Measurements from ENCODE around the gene KCNMB2. TPM values are rescaled to one million over a fixed set of nuclear protein-coding genes. Genes with fewer than 3 reads are reported as not detected.

Gene KCNMB2
- total RNA-seq: not detected

DNA sequence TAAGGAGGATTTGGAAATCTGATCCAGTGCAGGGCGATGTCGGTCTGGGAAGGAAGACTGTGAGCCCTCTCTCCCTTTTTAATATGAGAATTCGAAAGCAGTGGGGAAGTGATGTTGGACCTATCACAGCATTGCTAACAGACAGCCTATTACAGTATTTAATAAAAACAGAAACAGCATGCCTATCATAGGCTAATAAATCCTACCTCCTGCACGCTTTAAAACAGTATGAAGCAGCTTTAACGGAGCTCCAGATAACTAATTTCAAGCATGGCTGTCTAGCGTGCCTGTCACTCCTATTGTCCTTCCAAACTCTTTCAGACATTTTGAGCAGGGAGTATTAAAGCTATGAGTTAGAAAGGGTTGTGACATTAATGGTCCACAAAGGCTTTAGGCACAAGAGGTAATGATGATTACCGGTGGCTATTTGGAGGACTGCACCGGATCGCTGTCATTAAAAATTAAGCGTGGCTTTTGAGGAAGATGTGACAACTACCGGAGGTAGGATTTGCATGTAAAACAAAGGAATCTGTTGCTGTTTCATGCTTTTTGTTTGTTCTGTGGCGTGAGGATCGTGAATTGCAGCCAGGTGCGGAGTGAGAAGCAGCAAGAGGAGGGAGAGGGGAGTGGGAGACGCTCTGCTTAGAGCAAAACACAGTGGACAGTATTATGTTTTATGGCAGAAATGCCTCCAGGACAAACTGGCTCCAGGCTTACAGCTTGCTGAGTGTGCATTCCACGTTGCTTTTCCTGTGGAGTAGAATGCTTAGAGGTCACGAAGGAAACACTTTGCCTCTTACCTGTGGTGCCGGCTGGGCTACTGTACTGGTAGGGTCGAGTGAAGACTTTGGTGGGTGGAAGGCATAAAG lies at the start of gene KCNMB2:
Gene KCNMB2 (plus strand): TSS at position 226 of the 869 bp plus-strand sequence.
- no peak within 1 kb of the TSS for H3K27ac Mint-ChIP-seq
- peaks cover 51% of the 10 kb centered on the region for H3K27me3 Mint-ChIP-seq
- no peaks in the 10 kb centered on the region for H3K36me3 Mint-ChIP-seq

DNA sequence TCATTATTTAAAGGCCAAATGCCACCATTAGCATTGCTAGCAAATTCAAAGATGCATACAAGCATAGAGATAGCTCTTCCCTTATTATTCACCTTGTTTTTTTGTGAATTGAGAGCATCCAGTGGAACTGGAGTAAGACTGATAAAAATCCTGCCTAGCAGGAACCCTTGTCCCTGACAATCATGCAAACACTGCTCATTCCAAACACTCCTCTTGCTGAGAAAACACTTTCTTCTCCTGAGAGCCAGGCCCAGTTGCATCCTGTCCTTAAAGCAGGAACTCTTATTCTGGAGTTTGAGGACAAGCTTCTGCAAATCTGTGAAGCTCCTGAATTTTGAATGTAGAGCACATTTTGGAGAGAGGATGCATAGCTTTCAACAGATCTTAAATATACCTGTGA lies 49.3 kb upstream of the KCNMB2 start:
- DNase-seq: no peak
- Mint-ChIP-seq H3K9me3 (no peaks in the 10 kb centered on the region), H3K4me3 (no peak overlapping the region), H3K4me1 (no peaks in the 10 kb centered on the region), H3K27ac (no peak overlapping the region), H3K27me3 (peaks cover 5% of the 10 kb centered on the region), H3K36me3 (no peaks in the 10 kb centered on the region)

More for the DNA sequence above, at the start of gene KCNMB2:
- Mint-ChIP-seq H3K4me3 (no peak within 1 kb of the TSS), H3K4me1 (peaks cover 7% of the 10 kb centered on the region), H3K9me3 (peaks cover 1% of the 10 kb centered on the region)
- no peak for DNase-seq

DNA sequence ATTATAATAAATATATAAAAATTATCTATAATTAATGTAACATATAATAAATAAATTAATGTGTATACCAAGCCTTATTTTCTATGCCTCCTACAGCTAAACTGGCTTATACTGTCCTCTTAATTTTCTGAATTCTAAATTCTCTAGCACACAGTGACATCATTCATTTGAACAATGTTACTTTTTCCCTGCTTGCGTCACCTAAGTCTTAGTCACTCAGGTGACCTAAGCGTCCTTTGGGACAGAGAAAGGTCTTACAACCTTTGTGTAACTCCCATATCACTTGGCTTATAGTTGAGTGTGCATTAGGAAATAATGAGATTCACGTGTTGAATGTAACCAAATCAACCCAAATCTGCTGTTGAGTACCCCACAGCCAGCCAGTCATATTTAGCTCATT lies 48.5 kb upstream of the KCNMB2 start:
- no peaks in the 10 kb centered on the region for H3K4me1 Mint-ChIP-seq
- no peak for DNase-seq
- no peak overlapping the region for H3K27ac Mint-ChIP-seq
- peaks cover 5% of the 10 kb centered on the region for H3K27me3 Mint-ChIP-seq
- H3K9me3 Mint-ChIP-seq: no peaks in the 10 kb centered on the region
- no peak overlapping the region for H3K4me3 Mint-ChIP-seq
- no peaks in the 10 kb centered on the region for H3K36me3 Mint-ChIP-seq

DNA sequence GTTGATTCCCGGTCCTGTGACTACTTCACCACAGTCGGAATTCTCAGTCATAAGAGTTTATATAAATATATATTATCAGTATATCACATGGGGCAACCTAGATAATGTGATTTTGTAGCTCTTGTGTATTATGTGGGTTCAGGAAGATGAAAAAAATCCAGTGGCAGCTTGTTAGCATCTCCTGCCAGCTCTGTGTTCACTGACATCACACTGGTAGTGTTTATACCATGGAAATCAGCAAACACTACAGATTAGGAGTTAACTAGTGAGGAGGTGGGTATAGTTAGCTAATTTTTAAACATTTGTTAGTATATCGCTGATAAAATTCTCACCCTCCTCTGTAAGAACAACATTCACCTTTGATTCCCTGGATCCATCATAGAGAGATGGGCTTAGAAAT lies 44.5 kb upstream of the KCNMB2 start:
- Mint-ChIP-seq H3K27ac (no peak overlapping the region), H3K4me3 (no peak overlapping the region), H3K9me3 (peaks cover 2% of the 10 kb centered on the region), H3K27me3 (no peaks in the 10 kb centered on the region), H3K4me1 (no peaks in the 10 kb centered on the region), H3K36me3 (no peaks in the 10 kb centered on the region)
- DNase-seq: no peak

DNA sequence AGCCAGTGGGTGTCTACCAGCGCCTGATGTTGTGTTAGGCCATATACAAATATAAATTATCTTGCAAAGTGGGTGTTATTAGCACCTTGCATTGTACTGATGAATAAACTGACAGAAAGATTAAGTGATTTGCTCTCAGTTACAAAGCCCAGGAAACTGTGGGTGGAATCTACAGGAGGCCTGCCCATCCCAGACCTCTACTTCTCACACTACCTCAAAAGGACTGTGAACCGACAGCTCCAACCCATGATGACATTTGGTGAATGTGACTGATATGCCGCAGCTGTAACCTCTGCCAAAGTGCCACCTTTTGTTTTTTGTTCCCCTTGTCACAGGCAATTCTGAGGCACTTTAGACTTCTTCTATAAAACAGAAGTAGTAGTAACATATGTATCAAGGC lies 43.7 kb upstream of the KCNMB2 start:
- H3K9me3 Mint-ChIP-seq: peaks cover 2% of the 10 kb centered on the region
- no peak overlapping the region for H3K27ac Mint-ChIP-seq
- H3K4me3 Mint-ChIP-seq: no peak overlapping the region
- no peaks in the 10 kb centered on the region for H3K4me1 Mint-ChIP-seq
- DNase-seq: no peak
- H3K36me3 Mint-ChIP-seq: no peaks in the 10 kb centered on the region
- no peaks in the 10 kb centered on the region for H3K27me3 Mint-ChIP-seq

DNA sequence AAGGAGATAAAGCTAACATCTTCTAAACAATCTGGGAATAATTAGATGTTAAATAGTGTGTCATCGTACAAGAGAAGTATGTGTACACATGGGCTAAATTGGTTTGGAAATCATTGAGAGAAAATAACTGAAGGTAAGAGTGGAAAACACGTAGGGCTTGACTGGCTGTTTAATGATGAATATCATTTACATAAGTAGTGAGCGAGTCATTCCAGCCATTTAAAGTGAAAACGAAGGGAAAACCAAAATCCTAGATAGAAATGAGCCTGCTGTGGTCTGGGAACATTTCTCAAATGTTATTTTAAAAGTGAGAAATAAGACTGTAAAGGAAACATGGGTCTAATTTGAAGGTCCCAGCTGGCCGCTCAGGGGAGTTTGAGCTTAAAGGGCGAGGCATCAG lies 41.9 kb upstream of the KCNMB2 start:
- H3K36me3 Mint-ChIP-seq: no peaks in the 10 kb centered on the region
- no peaks in the 10 kb centered on the region for H3K27me3 Mint-ChIP-seq
- no peaks in the 10 kb centered on the region for H3K4me1 Mint-ChIP-seq
- no peak overlapping the region for H3K27ac Mint-ChIP-seq
- H3K9me3 Mint-ChIP-seq: peaks cover 2% of the 10 kb centered on the region
- no peak for DNase-seq
- H3K4me3 Mint-ChIP-seq: no peak overlapping the region

DNA sequence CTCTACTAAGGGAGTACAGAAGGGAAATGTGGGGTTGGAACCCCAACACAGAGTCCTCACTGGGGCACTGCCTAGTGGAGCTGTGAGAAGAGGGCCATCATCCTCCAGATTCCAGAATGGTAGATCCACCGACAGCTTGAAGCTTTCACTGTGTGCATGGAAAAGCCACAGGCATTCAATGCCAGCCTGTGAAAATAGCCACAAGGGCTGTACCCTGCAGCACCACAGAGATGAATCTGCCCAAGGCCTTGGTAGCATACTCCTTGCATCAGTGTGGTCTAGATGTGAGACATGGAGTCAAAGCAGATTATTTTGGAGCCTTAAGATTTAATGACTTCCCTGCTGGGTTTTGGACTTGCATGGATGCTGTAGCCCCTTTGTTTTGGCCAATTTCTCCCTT lies 39.3 kb upstream of the KCNMB2 start:
- H3K4me1 Mint-ChIP-seq: no peaks in the 10 kb centered on the region
- no peak overlapping the region for H3K4me3 Mint-ChIP-seq
- no peak for DNase-seq
- no peaks in the 10 kb centered on the region for H3K36me3 Mint-ChIP-seq
- H3K27me3 Mint-ChIP-seq: no peaks in the 10 kb centered on the region
- H3K27ac Mint-ChIP-seq: no peak overlapping the region
- peaks cover 2% of the 10 kb centered on the region for H3K9me3 Mint-ChIP-seq

DNA sequence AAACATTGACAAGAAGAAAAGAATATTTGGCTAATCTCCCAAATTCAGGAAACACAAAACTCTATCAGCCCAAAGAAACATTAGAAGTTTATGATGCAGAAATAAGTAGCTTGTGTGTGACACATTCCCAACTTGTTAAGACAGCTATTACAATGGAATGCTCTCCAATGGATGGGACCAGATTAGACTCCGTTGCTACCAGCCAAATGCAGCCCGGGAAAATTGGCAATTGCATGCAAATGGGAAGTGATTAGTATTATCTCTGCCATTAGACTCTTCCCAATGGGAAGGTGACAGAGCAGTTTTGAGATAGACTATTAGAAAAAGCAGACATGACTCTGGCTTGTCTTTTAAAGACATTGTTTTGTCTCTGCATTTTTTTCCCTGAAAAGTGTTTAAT lies 37.4 kb upstream of the KCNMB2 start:
- H3K27ac Mint-ChIP-seq: no peak overlapping the region
- DNase-seq: no peak
- H3K4me3 Mint-ChIP-seq: no peak overlapping the region
- H3K4me1 Mint-ChIP-seq: no peaks in the 10 kb centered on the region
- H3K36me3 Mint-ChIP-seq: no peaks in the 10 kb centered on the region
- peaks cover 2% of the 10 kb centered on the region for H3K9me3 Mint-ChIP-seq
- H3K27me3 Mint-ChIP-seq: no peaks in the 10 kb centered on the region

DNA sequence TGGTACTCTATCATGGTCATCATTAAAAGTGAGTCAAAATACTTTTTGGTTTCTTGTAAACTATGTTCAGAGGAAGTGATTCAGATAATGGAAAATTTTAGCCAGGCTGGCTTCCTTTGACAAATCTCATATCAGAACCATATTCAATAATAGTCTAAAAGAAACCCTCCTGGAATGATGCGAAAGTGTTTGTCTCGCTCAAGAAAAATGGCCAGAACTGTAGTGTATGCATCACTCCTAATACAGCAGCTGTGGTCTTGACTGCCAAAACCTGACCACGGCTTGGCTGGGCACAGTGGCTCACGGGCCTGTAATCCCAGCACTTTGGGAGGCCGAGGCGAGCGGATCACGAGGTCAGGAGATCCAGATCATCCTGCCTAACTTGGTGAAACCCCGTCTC lies 35.6 kb upstream of the KCNMB2 start:
- H3K9me3 Mint-ChIP-seq: peaks cover 2% of the 10 kb centered on the region
- no peaks in the 10 kb centered on the region for H3K27me3 Mint-ChIP-seq
- no peaks in the 10 kb centered on the region for H3K36me3 Mint-ChIP-seq
- DNase-seq: no peak
- H3K4me3 Mint-ChIP-seq: no peak overlapping the region
- H3K4me1 Mint-ChIP-seq: no peaks in the 10 kb centered on the region
- H3K27ac Mint-ChIP-seq: no peak overlapping the region

DNA sequence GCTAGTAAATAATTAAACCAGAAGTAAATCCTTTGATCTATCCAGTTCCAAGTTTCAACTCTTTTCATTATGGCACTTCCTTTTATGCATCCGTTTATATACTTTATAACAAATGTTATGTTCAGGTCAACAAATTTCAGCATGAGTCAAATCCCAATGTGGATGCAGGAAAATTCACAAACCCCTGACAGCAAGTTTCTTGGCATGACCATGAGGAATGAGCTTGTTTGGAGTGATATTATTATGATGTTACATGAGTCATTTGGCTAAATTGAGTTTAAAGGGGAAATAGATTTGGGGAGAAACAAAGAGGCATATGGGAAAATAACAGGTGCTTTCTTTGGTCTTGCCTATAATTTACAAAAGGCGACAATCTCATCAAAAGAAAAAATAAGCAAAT lies 32.1 kb upstream of the KCNMB2 start:
- no peak for DNase-seq
- no peak overlapping the region for H3K4me3 Mint-ChIP-seq
- no peak overlapping the region for H3K27ac Mint-ChIP-seq
- no peaks in the 10 kb centered on the region for H3K4me1 Mint-ChIP-seq
- no peaks in the 10 kb centered on the region for H3K9me3 Mint-ChIP-seq
- H3K27me3 Mint-ChIP-seq: no peaks in the 10 kb centered on the region
- H3K36me3 Mint-ChIP-seq: no peaks in the 10 kb centered on the region

DNA sequence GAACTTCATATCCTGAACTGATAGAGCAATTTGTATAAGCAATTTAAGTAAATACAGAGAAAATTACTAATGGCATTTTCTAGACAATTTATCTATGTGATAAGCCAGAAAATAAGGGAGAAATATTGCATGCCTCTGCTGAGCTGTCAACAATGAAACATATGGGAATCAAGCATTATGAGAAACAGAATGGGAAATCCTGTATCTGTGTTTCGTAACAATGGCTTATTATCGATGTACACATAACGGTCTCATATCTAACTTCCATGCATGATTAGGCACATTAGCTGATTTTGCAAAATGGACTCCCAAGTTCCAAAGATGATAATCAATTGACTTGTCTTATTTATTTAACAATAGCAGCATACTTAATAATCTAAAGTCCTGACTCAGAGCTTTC lies 30.4 kb upstream of the KCNMB2 start:
- Mint-ChIP-seq H3K27me3 (no peaks in the 10 kb centered on the region), H3K4me1 (no peaks in the 10 kb centered on the region)

DNA sequence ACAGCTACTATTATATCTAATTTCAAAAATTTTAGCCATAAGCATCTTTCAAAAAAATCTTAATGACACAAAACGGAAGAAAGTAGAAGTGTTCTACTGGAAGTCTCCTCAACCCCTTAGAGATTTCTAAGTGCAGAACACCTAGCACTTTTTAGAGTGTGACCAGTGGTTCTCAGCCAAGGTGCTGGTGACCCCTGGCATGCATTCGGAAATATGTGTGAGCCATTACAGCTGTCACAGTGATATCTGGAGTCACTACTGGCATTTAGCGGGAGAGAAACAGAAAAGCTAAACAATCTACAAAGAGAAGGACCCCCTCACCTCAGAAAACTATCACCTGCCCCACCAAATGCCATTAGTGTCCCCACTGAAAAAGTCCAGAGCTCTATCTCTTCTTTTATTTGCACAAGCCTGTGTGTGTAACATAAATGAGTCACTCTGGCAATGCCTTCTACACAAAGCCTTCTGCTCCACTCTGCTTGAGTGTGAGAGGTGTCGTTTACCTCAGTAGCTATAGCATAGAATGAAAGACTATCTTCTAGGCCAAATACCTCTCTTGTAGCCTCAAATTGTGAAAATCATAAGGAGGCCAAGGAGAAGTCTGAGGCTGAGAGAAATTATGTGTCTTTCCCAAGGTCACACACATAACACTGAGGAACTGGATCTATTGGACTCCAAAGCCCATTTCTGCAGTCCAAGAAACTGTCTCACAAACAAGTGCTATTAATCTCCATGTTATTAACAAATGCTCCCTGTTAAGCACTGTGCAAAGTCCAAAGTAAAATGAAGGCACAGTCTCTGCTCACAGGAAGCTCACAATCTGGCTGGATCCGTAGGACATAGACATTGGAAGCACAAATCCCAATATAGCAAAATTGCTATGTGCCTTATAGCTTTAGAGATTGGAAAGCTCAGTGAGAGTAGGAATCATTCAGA lies 28.5 kb upstream of the KCNMB2 start:
- no peaks in the 10 kb centered on the region for H3K9me3 Mint-ChIP-seq
- no peaks in the 10 kb centered on the region for H3K4me1 Mint-ChIP-seq
- no peak overlapping the region for H3K27ac Mint-ChIP-seq
- H3K4me3 Mint-ChIP-seq: no peak overlapping the region
- no peaks in the 10 kb centered on the region for H3K27me3 Mint-ChIP-seq
- no peak for DNase-seq
- no peaks in the 10 kb centered on the region for H3K36me3 Mint-ChIP-seq

More for the DNA sequence above, 30.4 kb upstream of the KCNMB2 start:
- no peak for DNase-seq
- H3K27ac Mint-ChIP-seq: no peak overlapping the region
- no peak overlapping the region for H3K4me3 Mint-ChIP-seq
- no peaks in the 10 kb centered on the region for H3K36me3 Mint-ChIP-seq
- no peaks in the 10 kb centered on the region for H3K9me3 Mint-ChIP-seq

DNA sequence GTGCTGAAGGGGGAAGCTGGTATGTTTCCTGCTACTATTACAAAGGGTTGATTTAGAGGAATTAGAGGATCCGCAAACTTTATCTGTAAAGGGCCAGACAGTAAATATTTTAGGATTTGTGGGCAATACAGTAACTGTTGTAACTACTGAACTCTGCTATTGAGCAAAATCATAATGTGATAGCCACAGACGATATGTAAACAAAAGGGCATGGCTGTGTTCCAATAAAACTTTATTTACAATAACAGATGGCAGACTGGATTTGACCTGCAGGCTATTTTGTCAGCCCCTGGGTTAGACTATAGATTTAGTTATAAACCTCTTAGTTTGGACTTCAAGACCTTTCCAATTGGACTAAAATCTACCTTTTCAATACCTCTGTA lies 27.8 kb upstream of the KCNMB2 start:
- DNase-seq: no peak
- Mint-ChIP-seq H3K4me3 (no peak overlapping the region), H3K36me3 (no peaks in the 10 kb centered on the region), H3K27ac (no peak overlapping the region), H3K4me1 (no peaks in the 10 kb centered on the region), H3K27me3 (no peaks in the 10 kb centered on the region), H3K9me3 (no peaks in the 10 kb centered on the region)

DNA sequence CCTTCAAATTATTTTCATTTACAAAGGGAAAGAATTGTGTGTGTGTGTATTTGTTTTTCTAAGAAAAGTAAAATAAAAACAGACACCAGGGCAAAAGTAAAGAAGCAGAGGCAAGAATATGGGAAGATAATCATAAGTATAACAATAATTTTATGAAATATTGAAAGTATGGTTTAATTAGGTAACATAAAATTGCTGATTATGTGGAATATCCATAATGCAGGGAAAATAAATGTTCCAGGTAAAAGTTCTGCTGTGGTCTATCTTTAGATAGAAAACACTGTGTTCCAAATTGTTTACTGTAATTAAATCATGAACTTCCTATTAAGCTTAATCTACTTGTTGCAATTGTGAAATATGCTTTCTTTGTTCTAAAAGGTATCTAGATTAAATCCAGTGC lies 25.7 kb upstream of the KCNMB2 start:
- no peaks in the 10 kb centered on the region for H3K4me1 Mint-ChIP-seq
- no peaks in the 10 kb centered on the region for H3K27me3 Mint-ChIP-seq
- no peak overlapping the region for H3K4me3 Mint-ChIP-seq
- DNase-seq: no peak
- no peaks in the 10 kb centered on the region for H3K9me3 Mint-ChIP-seq
- no peak overlapping the region for H3K27ac Mint-ChIP-seq
- no peaks in the 10 kb centered on the region for H3K36me3 Mint-ChIP-seq

DNA sequence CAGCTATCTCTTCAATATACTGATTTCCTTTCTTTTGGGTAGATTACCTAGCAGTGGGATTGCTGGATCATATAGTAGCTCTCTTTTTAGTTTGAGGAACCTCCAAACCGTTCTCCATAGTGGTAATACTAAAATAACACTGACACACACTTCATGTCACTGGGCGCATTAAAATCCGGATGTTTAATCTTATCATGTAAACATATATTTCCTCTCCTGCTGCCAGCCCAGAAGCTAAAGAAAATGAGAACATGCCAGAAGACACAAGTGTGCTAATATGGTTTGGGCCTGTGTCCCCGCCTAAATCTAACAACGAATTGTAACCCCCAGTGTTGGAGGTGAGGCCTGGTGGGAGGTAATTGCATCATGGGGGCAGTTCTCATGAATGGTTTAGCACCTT lies 23.6 kb upstream of the KCNMB2 start:
- Mint-ChIP-seq H3K27me3 (no peaks in the 10 kb centered on the region), H3K9me3 (no peaks in the 10 kb centered on the region), H3K4me1 (no peaks in the 10 kb centered on the region), H3K27ac (no peak overlapping the region), H3K4me3 (no peak overlapping the region), H3K36me3 (no peaks in the 10 kb centered on the region)
- no peak for DNase-seq

Measured in activated naive CD8-positive, alpha-beta T cell treated with anti-CD3 and anti-CD28 coated beads for 36 hours (primary cell).